Smooth muscle cell (in vitro differentiated cells): Measurements from ENCODE around the gene EIF2D. TPM values are rescaled to one million over a fixed set of nuclear protein-coding genes. Genes with fewer than 3 reads are reported as not detected.

ENCODE experiments used
- DNase-seq: peaks from one replicate; lab custom pipeline; 2025; ENCODE audit not compliant: unreplicated experiment; lab: John Stamatoyannopoulos, UW
- H2AFZ ChIP-seq: fragments of 200-600 bp; sonication (generic); 2 replicates; pipeline ENCODE4 v1.6.0; 2016; ENCODE audit warnings: antibody characterized with exemption, low read depth, mild to moderate bottlenecking
- H3F3A ChIP-seq: fragments of 200-600 bp; sonication (generic); 2 replicates; pipeline ENCODE4 v1.6.0; 2017; ENCODE audit warnings: antibody characterized with exemption, low read depth
- H3K27ac ChIP-seq: fragments of 200-600 bp; sonication (generic); 2 replicates; pipeline ENCODE4 v1.5.1; 2016; ENCODE audit warnings: low read depth, mild to moderate bottlenecking
- H3K27me3 ChIP-seq: fragments of 200-600 bp; sonication (generic); 2 replicates; pipeline ENCODE4 v1.6.1; 2016; ENCODE audit warnings: low read depth, mild to moderate bottlenecking
- H3K36me3 ChIP-seq: fragments of 200-600 bp; sonication (generic); 2 replicates; pipeline ENCODE4 v1.5.1; 2016; ENCODE audit warnings: low read depth
- H3K4me1 ChIP-seq: fragments of 200-600 bp; sonication (generic); 2 replicates; pipeline ENCODE4 v1.5.1; 2016; ENCODE audit warnings: low read depth
- H3K4me2 ChIP-seq: fragments of 200-600 bp; sonication (generic); 2 replicates; pipeline ENCODE4 v1.6.0; 2016; ENCODE audit warnings: mild to moderate bottlenecking
- H3K4me3 ChIP-seq: fragments of 200-600 bp; sonication (generic); 2 replicates; pipeline ENCODE4 v1.5.1; 2016; ENCODE audit warnings: mild to moderate bottlenecking
- H3K79me2 ChIP-seq: fragments of 200-600 bp; sonication (generic); 2 replicates; pipeline ENCODE4 v1.6.0; 2016; ENCODE audit warnings: low read depth, mild to moderate bottlenecking
- H3K9ac ChIP-seq: fragments of 200-600 bp; sonication (generic); 2 replicates; pipeline ENCODE4 v1.6.0; 2016; ENCODE audit warnings: low read depth
- H3K9me3 ChIP-seq: fragments of 200-600 bp; sonication (generic); replicated peaks from 2 replicates; pipeline ENCODE4 v1.5.1; 2016; ENCODE audit warnings: low read depth
- H4K20me1 ChIP-seq: fragments of 200-600 bp; sonication (generic); 2 replicates; pipeline ENCODE4 v1.6.0; 2016; ENCODE audit warnings: low read depth
- CTCF ChIP-seq: fragments of 200-600 bp; sonication (generic); IDR thresholded peaks from 2 replicates; pipeline ENCODE4 v1.5.1; 2017; ENCODE audit warnings: borderline replicate concordance, mild to moderate bottlenecking, antibody characterized with exemption; ENCODE audit not compliant: insufficient read depth, poor library complexity, severe bottlenecking
- WGBS: methylation state at CpG from one replicate; pipeline ENCODE4 v1.1.7; 2016; ENCODE audit warnings: low lambda C conversion rate; 5-methylcytosine and 5-hydroxymethylcytosine counted together
- polyA plus RNA-seq: library from polyadenylated mRNA; unstranded; fragments of >200 nt; fragmentation: Nextera tagmentation; extraction: Ambion mirVana; gene quantifications from 2 replicates; pipeline ENCODE4 v1.2.1, GENCODE V29; 2016
- total RNA-seq: library from RNA; depleted of rRNA; stranded (reverse); fragments of >200 nt; gene quantifications from 2 replicates; pipeline ENCODE4 v1.2.3, GENCODE V29; 2014

Gene EIF2D
- total and polyA plus RNA-seq, 2 experiments from 2014 or later = 22.8 to 28.9 TPM

GRCh38 chr1:206551296-206551985, 60.8 kb downstream of the EIF2D start:
- Histone ChIP-seq H3F3A (peaks cover 6% of the 10 kb centered on the region), H3K4me3 (no peak overlapping the region), H3K36me3 (no peaks in the 10 kb centered on the region), H3K4me2 (no peak overlapping the region), H3K27me3 (no peaks in the 10 kb centered on the region), H4K20me1 (no peaks in the 10 kb centered on the region), H3K79me2 (no peaks in the 10 kb centered on the region), H3K4me1 (peaks cover 10% of the 10 kb centered on the region), H2AFZ (no peak overlapping the region), H3K9ac (no peak overlapping the region), H3K27ac (no peak overlapping the region), H3K9me3 (no peaks in the 10 kb centered on the region)
- TF ChIP-seq CTCF = no peak
- WGBS = 94% methylated on average over 9 of the region's 9 CpGs
- no peak for DNase-seq

- no peaks in the 10 kb centered on the region for H3K79me2 ChIP-seq
- no peaks in the 10 kb centered on the region for H3F3A ChIP-seq
- no peaks in the 10 kb centered on the region for H3K36me3 ChIP-seq
- H3K4me1 ChIP-seq = peaks cover 3% of the 10 kb centered on the region
- no peak overlapping the region for H3K4me2 ChIP-seq
- no peak overlapping the region for H2AFZ ChIP-seq
- no peak for TF ChIP-seq CTCF
- WGBS = 79% methylated on average over 2 of the region's 2 CpGs
- no peak overlapping the region for H3K4me3 ChIP-seq
- no peaks in the 10 kb centered on the region for H4K20me1 ChIP-seq
- H3K9ac ChIP-seq = no peak overlapping the region
- no peaks in the 10 kb centered on the region for H3K9me3 ChIP-seq
- no peak overlapping the region for H3K27ac ChIP-seq
- DNase-seq = no peak
- no peaks in the 10 kb centered on the region for H3K27me3 ChIP-seq
These were observed 61.8 kb downstream of the EIF2D start for GRCh38 chr1:206550446-206550845.

GRCh38 chr1:206547104-206547503, 65.2 kb downstream of the EIF2D start:
- WGBS = 90% methylated on average over 7 of the region's 7 CpGs
- Histone ChIP-seq H3K79me2 (no peaks in the 10 kb centered on the region), H3K27ac (no peak overlapping the region), H3K4me1 (no peaks in the 10 kb centered on the region), H3K4me2 (no peak overlapping the region), H3F3A (no peaks in the 10 kb centered on the region), H3K4me3 (no peak overlapping the region), H2AFZ (no peak overlapping the region), H4K20me1 (no peaks in the 10 kb centered on the region), H3K36me3 (no peaks in the 10 kb centered on the region), H3K9ac (no peak overlapping the region), H3K9me3 (no peaks in the 10 kb centered on the region), H3K27me3 (no peaks in the 10 kb centered on the region)
- no peak for TF ChIP-seq CTCF
- DNase-seq = no peak

GRCh38 chr1:206545351-206545750, 66.9 kb downstream of the EIF2D start:
- Histone ChIP-seq H3K4me1 (no peaks in the 10 kb centered on the region), H3K36me3 (no peaks in the 10 kb centered on the region), H3K4me3 (no peak overlapping the region), H3F3A (no peaks in the 10 kb centered on the region), H3K79me2 (no peaks in the 10 kb centered on the region), H3K4me2 (no peak overlapping the region), H3K9ac (no peak overlapping the region), H3K27ac (no peak overlapping the region), H2AFZ (no peak overlapping the region), H3K27me3 (no peaks in the 10 kb centered on the region), H4K20me1 (no peaks in the 10 kb centered on the region), H3K9me3 (no peaks in the 10 kb centered on the region)
- WGBS = 100% methylated on average over 1 of the region's 1 CpG
- DNase-seq = no peak
- TF ChIP-seq CTCF = no peak
